Activated CD8-positive, alpha-beta T cell treated with anti-CD3 and anti-CD28 coated beads for 36 hours (primary cell): ENCODE data around the gene RNF180. TPM values are rescaled to one million over a fixed set of nuclear protein-coding genes. Genes with fewer than 3 reads are reported as not detected.

ENCODE experiments used
- ATAC-seq: fragments of 200-7000 bp; cut with Tn5 transposase; one replicate; pipeline ENCODE4 v1.10.0; 2021; ENCODE audit warnings: mild to moderate bottlenecking, moderate library complexity
- CTCF ChIA-PET: fragments of 350-600 bp; sonication (Branson Sonifier 250); formaldehyde crosslinking; loops from one replicate; lab custom pipeline; 2021; ENCODE audit warnings: antibody characterized with exemption; lab: Charles Lee
- POLR2A ChIA-PET: fragments of 350-600 bp; sonication (Branson Sonifier 250); formaldehyde crosslinking; loops from one replicate; lab custom pipeline; 2021; ENCODE audit warnings: antibody characterized with exemption; lab: Charles Lee
- DNase-seq: peaks from one replicate; pipeline ENCODE4 v3.0.0-alpha.2; 2020
- H3K27ac Mint-ChIP-seq: one replicate; pipeline ENCODE4 v1.8.0; 2021; ENCODE audit warnings: mild to moderate bottlenecking, mixed read lengths
- H3K27me3 Mint-ChIP-seq: one replicate; pipeline ENCODE4 v1.8.0; 2021; ENCODE audit warnings: mixed read lengths
- H3K36me3 Mint-ChIP-seq: one replicate; pipeline ENCODE4 v1.8.0; 2021; ENCODE audit warnings: low read depth, mixed read lengths
- H3K4me1 Mint-ChIP-seq: one replicate; pipeline ENCODE4 v1.8.0; 2021; ENCODE audit warnings: low read depth, mixed read lengths
- H3K4me3 Mint-ChIP-seq: one replicate; pipeline ENCODE4 v1.8.0; 2021; ENCODE audit warnings: mild to moderate bottlenecking, moderate library complexity, mixed read lengths
- H3K9me3 Mint-ChIP-seq: one replicate; pipeline ENCODE4 v1.8.0; 2021; ENCODE audit warnings: mixed read lengths
- intact Hi-C: fragments of 100-400 bp; cut with micrococcal nuclease; formaldehyde crosslinking; loops from one replicate; pipeline ENCODE4 v1.10.0; 2022
- total RNA-seq, 2 experiments: library from RNA; stranded (reverse); gene quantifications; one replicate each; pipeline ENCODE4 v1.2.3, GENCODE V29; 2021
- TF ChIP-seq, protein P1 (sequence below): fragments of 200-600 bp; IDR thresholded peaks from one replicate; pipeline ENCODE4 v1.8.0; 2022; ENCODE audit warnings: antibody characterized with exemption, mild to moderate bottlenecking

RNF180 gene
- total RNA-seq, 2 experiments from 2014 or later = not detected

DNA sequence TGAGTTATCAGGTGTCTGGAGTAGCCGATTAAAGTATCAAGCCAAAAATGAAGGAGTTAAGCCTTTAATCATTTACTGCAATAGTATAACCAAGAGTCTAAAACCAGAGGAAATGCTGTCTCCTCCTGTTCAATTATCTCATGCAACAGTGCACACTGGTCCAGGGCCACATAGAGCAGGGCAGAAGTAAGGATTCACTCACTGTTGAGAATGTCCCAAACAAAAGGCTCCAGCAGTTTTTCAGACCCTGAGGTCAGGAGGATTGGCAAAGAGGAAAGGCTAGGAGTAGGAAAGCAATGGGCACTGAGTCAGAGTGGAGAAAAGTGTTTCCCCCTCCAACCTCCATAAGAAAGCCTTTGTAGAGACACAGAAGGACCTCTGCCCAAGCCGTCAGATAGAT, 168.2 kb downstream of the RNF180 start:
- DNase-seq = no peak
- Mint-ChIP-seq H3K27me3 (no peaks in the 10 kb centered on the region), H3K27ac (no peak overlapping the region), H3K4me3 (no peak overlapping the region), H3K36me3 (no peaks in the 10 kb centered on the region), H3K9me3 (peaks cover 3% of the 10 kb centered on the region), H3K4me1 (no peaks in the 10 kb centered on the region)
- ATAC-seq = no peak
- TF ChIP-seq, protein P1, sequence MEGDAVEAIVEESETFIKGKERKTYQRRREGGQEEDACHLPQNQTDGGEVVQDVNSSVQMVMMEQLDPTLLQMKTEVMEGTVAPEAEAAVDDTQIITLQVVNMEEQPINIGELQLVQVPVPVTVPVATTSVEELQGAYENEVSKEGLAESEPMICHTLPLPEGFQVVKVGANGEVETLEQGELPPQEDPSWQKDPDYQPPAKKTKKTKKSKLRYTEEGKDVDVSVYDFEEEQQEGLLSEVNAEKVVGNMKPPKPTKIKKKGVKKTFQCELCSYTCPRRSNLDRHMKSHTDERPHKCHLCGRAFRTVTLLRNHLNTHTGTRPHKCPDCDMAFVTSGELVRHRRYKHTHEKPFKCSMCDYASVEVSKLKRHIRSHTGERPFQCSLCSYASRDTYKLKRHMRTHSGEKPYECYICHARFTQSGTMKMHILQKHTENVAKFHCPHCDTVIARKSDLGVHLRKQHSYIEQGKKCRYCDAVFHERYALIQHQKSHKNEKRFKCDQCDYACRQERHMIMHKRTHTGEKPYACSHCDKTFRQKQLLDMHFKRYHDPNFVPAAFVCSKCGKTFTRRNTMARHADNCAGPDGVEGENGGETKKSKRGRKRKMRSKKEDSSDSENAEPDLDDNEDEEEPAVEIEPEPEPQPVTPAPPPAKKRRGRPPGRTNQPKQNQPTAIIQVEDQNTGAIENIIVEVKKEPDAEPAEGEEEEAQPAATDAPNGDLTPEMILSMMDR = no peak
- intact Hi-C loops = no loop called here
- POLR2A ChIA-PET = no interaction called here
- CTCF ChIA-PET = no interaction called here

- Mint-ChIP-seq H3K9me3 (peaks cover 8% of the 10 kb centered on the region), H3K36me3 (no peaks in the 10 kb centered on the region), H3K27me3 (no peaks in the 10 kb centered on the region), H3K4me1 (no peaks in the 10 kb centered on the region), H3K27ac (no peak overlapping the region), H3K4me3 (no peak overlapping the region)
- DNase-seq (no peak), ATAC-seq (no peak)
- CTCF ChIA-PET = no interaction called here
- TF ChIP-seq, protein P1 = no peak
- POLR2A ChIA-PET = no interaction called here
- intact Hi-C loops = no loop called here
Observed at GRCh38 chr5:64339769-64340168, 174.1 kb downstream of the RNF180 start.

DNA sequence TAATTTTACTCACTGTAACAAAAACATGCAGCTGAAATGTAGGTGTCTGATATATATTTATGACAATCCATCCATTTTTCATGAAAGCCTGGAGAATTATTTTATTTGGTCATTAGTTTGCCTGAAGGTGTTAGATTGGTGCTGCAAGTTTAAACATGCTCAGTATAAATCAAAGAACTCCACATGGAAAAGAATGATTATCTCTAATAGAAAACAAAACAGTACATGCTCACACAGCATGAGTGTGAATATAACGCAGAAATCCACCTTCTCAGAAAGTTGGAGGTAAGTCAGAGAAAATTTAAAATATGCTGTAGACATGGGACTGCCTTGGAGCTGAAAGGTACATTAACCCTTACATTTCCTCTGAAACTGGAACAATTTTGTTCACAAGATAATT, 174.7 kb downstream of the RNF180 start:
- CTCF ChIA-PET = no interaction called here
- POLR2A ChIA-PET = no interaction called here
- DNase-seq = no peak
- H3K27me3 Mint-ChIP-seq = no peaks in the 10 kb centered on the region
- no peaks in the 10 kb centered on the region for H3K4me1 Mint-ChIP-seq
- H3K4me3 Mint-ChIP-seq = no peak overlapping the region
- peaks cover 8% of the 10 kb centered on the region for H3K9me3 Mint-ChIP-seq
- intact Hi-C loops = no loop called here
- H3K36me3 Mint-ChIP-seq = no peaks in the 10 kb centered on the region
- no peak overlapping the region for H3K27ac Mint-ChIP-seq
- TF ChIP-seq, protein P1 = no peak
- no peak for ATAC-seq

GRCh38 chr5:64341340-64341739, 175.7 kb downstream of the RNF180 start:
- Mint-ChIP-seq H3K9me3 (peaks cover 8% of the 10 kb centered on the region), H3K36me3 (no peaks in the 10 kb centered on the region), H3K4me3 (no peak overlapping the region), H3K4me1 (no peaks in the 10 kb centered on the region), H3K27ac (no peak overlapping the region), H3K27me3 (no peaks in the 10 kb centered on the region)
- TF ChIP-seq, protein P1 = no peak
- ATAC-seq = no peak
- no peak for DNase-seq
- CTCF ChIA-PET = no interaction called here
- POLR2A ChIA-PET = no interaction called here
- intact Hi-C loops = no loop called here

DNA sequence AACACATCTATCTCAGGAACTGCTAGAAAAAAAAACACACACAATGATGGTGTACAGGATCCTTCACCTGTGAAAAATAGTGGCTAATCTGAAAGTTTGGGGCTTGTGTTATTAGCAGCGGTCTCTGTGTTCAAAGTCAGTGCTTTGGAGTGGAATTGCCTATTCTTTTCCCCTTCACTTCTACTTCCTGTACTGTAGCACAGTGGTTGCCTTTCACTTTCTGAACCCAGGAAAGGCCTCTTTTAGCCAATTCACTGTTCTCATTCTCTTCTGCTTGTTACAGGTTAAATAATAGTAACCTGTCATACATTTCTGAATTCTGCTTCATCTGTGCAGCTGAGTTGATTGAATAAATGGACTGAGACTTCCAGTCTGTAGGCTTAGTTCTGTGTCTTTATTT, 178.9 kb downstream of the RNF180 start:
- ChIA-PET CTCF (no interaction called here), POLR2A (no interaction called here)
- peaks cover 7% of the 10 kb centered on the region for H3K9me3 Mint-ChIP-seq
- TF ChIP-seq, protein P1 = no peak
- no peaks in the 10 kb centered on the region for H3K27me3 Mint-ChIP-seq
- H3K27ac Mint-ChIP-seq = no peak overlapping the region
- DNase-seq (no peak), ATAC-seq (no peak)
- intact Hi-C loops = no loop called here
- no peaks in the 10 kb centered on the region for H3K36me3 Mint-ChIP-seq
- no peaks in the 10 kb centered on the region for H3K4me1 Mint-ChIP-seq
- no peak overlapping the region for H3K4me3 Mint-ChIP-seq
